Naive thymus-derived CD4-positive, alpha-beta T cell (primary cell): ENCODE results near the gene MCOLN2. TPM values are rescaled to one million over a fixed set of nuclear protein-coding genes. Genes with fewer than 3 reads are reported as not detected.

Experiments
- ATAC-seq: fragments of 150-1000 bp; cut with Tn5 transposase; 2 replicates; pipeline ENCODE4 v1.10.0; 2021; ENCODE audit warnings: mild to moderate bottlenecking, moderate library complexity
- CTCF ChIA-PET: fragments of 350-600 bp; sonication (Branson Sonifier 250); formaldehyde crosslinking; loops from one replicate; lab custom pipeline; 2021; ENCODE audit warnings: antibody characterized with exemption; lab: Charles Lee
- POLR2A ChIA-PET: fragments of 350-600 bp; sonication (Branson Sonifier 250); formaldehyde crosslinking; loops from one replicate; lab custom pipeline; 2021; ENCODE audit warnings: antibody characterized with exemption, inconsistent platforms; lab: Charles Lee
- DNase-seq, 9 donors: peaks; one replicate each; pipeline versions ENCODE4 v3.0.0 to v3.0.0-alpha.2; 2020 to 2022; ENCODE audit warnings: mixed read lengths in 1 of 9
- H3K27ac ChIP-seq: one replicate; pipeline ENCODE4 v1.7.0; 2013; ENCODE audit warnings: mild to moderate bottlenecking, low read depth, low read length, moderate library complexity
- H3K27me3 ChIP-seq, 2 donors: one replicate each; pipeline ENCODE4 v1.7.0; 2013; ENCODE audit warnings: low read length in 2 of 2, mild to moderate bottlenecking in 2 of 2, moderate library complexity in 2 of 2; ENCODE audit not compliant: control insufficient read depth in 2 of 2, insufficient read depth in 2 of 2
- H3K36me3 ChIP-seq, 3 experiments: 1 replicate in 2 of 3; 2 replicates in 1 of 3; pipeline ENCODE4 v1.7.0; 2013; ENCODE audit warnings: low read length in 3 of 3, mild to moderate bottlenecking in 3 of 3, moderate library complexity in 1 of 3; ENCODE audit not compliant: insufficient read depth in 3 of 3, control insufficient read depth in 2 of 3
- H3K4me1 ChIP-seq, 2 donors: one replicate each; pipeline ENCODE4 v1.7.0; 2013; ENCODE audit warnings: low read length in 2 of 2, mild to moderate bottlenecking in 2 of 2, moderate library complexity in 1 of 2; ENCODE audit not compliant: control insufficient read depth in 2 of 2, insufficient read depth in 2 of 2
- H3K4me3 ChIP-seq: 2 replicates; pipeline ENCODE4 v1.7.0; 2013; ENCODE audit warnings: mild to moderate bottlenecking, low read length
- H3K9me3 ChIP-seq, 3 experiments: 1 replicate in 2 of 3; 2 replicates in 1 of 3; pipeline ENCODE4 v1.7.0; 2013; ENCODE audit warnings: low read length in 3 of 3; ENCODE audit not compliant: control insufficient read depth in 2 of 3
- H3K27ac Mint-ChIP-seq, 9 donors: one replicate each; pipeline ENCODE4 v1.8.0; 2020 to 2022; ENCODE audit warnings: mixed read lengths in 9 of 9, mild to moderate bottlenecking in 8 of 9, moderate library complexity in 5 of 9, inconsistent platforms in 2 of 9
- H3K27me3 Mint-ChIP-seq, 5 donors: one replicate each; pipeline ENCODE4 v1.8.0; 2021 to 2022; ENCODE audit warnings: mixed read lengths in 5 of 5, mild to moderate bottlenecking in 1 of 5
- H3K36me3 Mint-ChIP-seq, 5 donors: one replicate each; pipeline ENCODE4 v1.8.0; 2020 to 2022; ENCODE audit warnings: mixed read lengths in 5 of 5, mild to moderate bottlenecking in 3 of 5, inconsistent platforms in 1 of 5
- H3K4me1 Mint-ChIP-seq, 7 donors: one replicate each; pipeline ENCODE4 v1.8.0; 2020 to 2022; ENCODE audit warnings: mixed read lengths in 7 of 7, mild to moderate bottlenecking in 3 of 7, inconsistent platforms in 1 of 7
- H3K4me3 Mint-ChIP-seq, 10 donors: one replicate each; pipeline ENCODE4 v1.8.0; 2020 to 2022; ENCODE audit warnings: mild to moderate bottlenecking in 10 of 10, mixed read lengths in 10 of 10, moderate library complexity in 6 of 10, inconsistent platforms in 2 of 10
- H3K9me3 Mint-ChIP-seq, 11 donors: one replicate each; pipeline ENCODE4 v1.8.0; 2020 to 2022; ENCODE audit warnings: mixed read lengths in 11 of 11, mild to moderate bottlenecking in 4 of 11, inconsistent platforms in 1 of 11, moderate library complexity in 1 of 11
- intact Hi-C, 2 donors: fragments of 100-400 bp; cut with micrococcal nuclease; formaldehyde crosslinking; loops; one replicate each; pipeline ENCODE4 v1.15.1; 2023
- polyA plus RNA-seq, 2 donors: library from polyadenylated mRNA; unstranded; fragments of 300-500 nt; fragmentation: Illumina TruSeq; gene quantifications; one replicate each; pipeline ENCODE4 v1.2.3, GENCODE V29; 2021
- total RNA-seq, 6 experiments: library from RNA in 5 of 6; stranded (reverse) in 5 of 6; gene quantifications; 1 replicate in 5 of 6; 2 replicates in 1 of 6; pipeline ENCODE4 v1.2.3 and lab custom pipeline; 2021 to 2026

Gene MCOLN2
- total and polyA plus RNA-seq, 7 experiments from 2014 or later, result 0.41 to 35.7 (median 3.0) TPM; not detected in 1

DNA sequence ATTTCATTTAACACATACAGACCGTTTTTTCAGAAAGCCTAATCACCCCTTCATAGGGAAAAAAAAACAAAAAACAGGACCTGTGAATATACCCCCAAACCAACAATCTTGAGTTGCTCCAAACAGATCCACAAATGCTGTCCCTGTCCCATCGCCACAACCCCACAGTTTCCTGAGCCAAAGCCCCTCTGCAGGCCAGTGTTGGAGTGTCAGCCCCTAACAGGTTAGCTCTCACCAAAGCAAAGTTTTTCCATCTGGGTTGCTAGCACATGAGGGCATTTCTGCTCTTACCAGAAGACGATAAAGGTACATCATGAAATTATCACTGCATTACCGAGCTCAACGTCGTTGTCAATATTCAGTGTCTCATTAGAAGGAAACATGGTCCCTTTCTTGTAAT is 40.8 kb downstream of the MCOLN2 start:
- no peak for ATAC-seq
- H3K27ac ChIP-seq, result no peak overlapping the region
- no peaks in the 10 kb centered on the region for H3K36me3 ChIP-seq
- Mint-ChIP-seq H3K4me1 (peaks cover 0 to 12% (median 0%) of the 10 kb centered on the region in 7 donors), H3K4me3 (no peak overlapping the region), H3K9me3 (peaks cover 0 to under 1% (median 0%) of the 10 kb centered on the region in 11 donors), H3K36me3 (peaks cover 0 to 52% (median 0%) of the 10 kb centered on the region in 5 donors), H3K27ac (no peak overlapping the region), H3K27me3 (peaks cover 0 to 6% (median 0%) of the 10 kb centered on the region in 5 donors)
- H3K4me3 ChIP-seq, result no peak overlapping the region
- intact Hi-C loops, result no loop called here
- ChIA-PET CTCF (interaction anchor here (2.8 kb wide), 1 partner anchor 12 kb away, joined by 19 read pairs; no protein-coding TSS in a partner anchor), POLR2A (interaction anchor here (0.6 kb wide), 1 partner anchor 63 kb away, joined by 3 read pairs; no protein-coding TSS in a partner anchor)
- no peaks in the 10 kb centered on the region for H3K4me1 ChIP-seq
- DNase-seq, result no peak
- H3K9me3 ChIP-seq, result no peaks in the 10 kb centered on the region
- no peaks in the 10 kb centered on the region for H3K27me3 ChIP-seq

DNA sequence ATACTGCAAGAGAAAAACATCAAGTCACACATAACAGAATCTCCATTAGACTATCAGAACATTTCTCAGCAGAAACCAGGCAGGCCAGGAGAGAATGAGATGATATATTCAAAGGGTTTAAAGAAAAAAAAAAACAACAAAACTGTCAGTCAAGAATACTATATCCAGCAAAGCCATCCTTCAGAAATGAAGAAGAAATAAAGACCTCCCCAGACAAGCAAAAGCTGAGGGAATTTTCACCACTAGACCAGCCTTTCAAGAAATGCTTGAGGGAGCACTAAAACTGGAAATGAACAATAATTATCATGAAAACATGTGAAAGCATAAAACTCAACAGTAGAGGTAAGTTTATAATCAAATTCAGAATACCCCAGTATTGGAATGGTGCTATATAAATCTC is 47.2 kb downstream of the MCOLN2 start:
- H3K4me3 ChIP-seq, result no peak overlapping the region
- DNase-seq (no peak), ATAC-seq (no peak)
- peaks cover 5 to 9% of the 10 kb centered on the region in 2 donors for H3K4me1 ChIP-seq
- H3K4me3 Mint-ChIP-seq, result no peak overlapping the region
- H3K9me3 Mint-ChIP-seq, result peaks cover 0 to 32% (median 4%) of the 10 kb centered on the region in 11 donors
- H3K9me3 ChIP-seq, result no peaks in the 10 kb centered on the region
- peaks cover 7 to 22% (median 12%) of the 10 kb centered on the region in 7 donors for H3K4me1 Mint-ChIP-seq
- no peak overlapping the region for H3K27ac ChIP-seq
- H3K36me3 ChIP-seq, result peaks cover 0 to 5% (median 0%) of the 10 kb centered on the region in 3 experiments
- ChIA-PET CTCF (no interaction called here), POLR2A (no interaction called here)
- H3K27me3 Mint-ChIP-seq, result peaks cover 0 to 5% (median 0%) of the 10 kb centered on the region in 5 donors
- no peak overlapping the region for H3K27ac Mint-ChIP-seq
- no peaks in the 10 kb centered on the region for H3K27me3 ChIP-seq
- intact Hi-C loops, result loop anchor here in 1 of 2 donors (10.0 kb wide), 2 partner anchors 875 to 1755 kb away; partner anchors contain the start of gene SH3GLB1
- peaks cover 0 to 53% (median 6%) of the 10 kb centered on the region in 5 donors for H3K36me3 Mint-ChIP-seq

DNA sequence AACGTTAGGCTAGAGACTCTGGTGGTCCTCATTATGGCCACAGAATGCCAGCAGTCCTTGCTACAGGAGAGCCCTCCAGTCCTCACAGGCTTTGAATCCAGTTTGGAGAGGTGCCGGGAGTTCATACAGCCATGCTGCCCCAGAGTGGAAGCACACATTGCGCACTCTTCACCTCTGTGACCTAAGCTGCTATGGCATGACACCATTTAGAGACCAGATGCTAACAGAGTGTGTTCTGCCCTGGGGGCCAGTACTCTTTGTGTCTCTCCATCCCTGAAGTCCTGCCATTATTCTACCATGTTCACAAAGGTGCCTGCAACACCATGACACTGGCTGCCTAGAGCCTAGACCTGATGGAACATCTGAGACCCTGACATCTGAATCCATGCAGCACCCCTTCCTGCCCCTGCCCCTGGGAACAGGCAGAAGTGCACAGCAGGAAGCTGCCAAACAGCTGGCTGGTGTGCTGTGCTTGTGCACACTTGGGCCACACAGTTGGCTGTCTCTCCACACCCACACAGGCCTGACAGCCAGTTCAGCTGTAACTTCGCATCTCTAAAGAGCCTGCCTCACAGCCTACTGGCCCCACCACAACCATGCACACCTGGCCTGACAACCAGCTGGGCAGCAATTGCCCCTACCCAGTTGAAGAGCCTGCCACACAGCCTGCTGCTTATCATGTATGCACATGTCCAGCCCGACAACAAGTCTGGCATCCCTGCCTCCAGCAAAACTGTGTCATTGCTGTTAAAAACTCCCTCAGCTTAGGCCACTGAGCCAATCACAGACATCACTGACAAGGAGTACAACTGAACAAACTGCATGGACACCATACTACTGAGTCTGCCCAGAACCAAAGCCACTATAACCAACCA is 49.1 kb downstream of the MCOLN2 start:
- peak overlapping the region in 1 of 9 donors; percentile 92 for H3K27ac Mint-ChIP-seq
- H3K9me3 Mint-ChIP-seq, result peaks cover 0 to 32% (median 4%) of the 10 kb centered on the region in 11 donors
- H3K4me1 ChIP-seq, result peaks cover 5 to 9% of the 10 kb centered on the region in 2 donors
- no peak for ATAC-seq
- H3K4me3 Mint-ChIP-seq, result no peak overlapping the region
- H3K27me3 ChIP-seq, result no peaks in the 10 kb centered on the region
- H3K4me1 Mint-ChIP-seq, result peaks cover 7 to 25% (median 12%) of the 10 kb centered on the region in 7 donors
- no peaks in the 10 kb centered on the region for H3K9me3 ChIP-seq
- intact Hi-C loops, result loop anchor here in 1 of 2 donors (10.0 kb wide), 2 partner anchors 873 to 1757 kb away; partner anchors contain the start of gene SH3GLB1
- no peak overlapping the region for H3K4me3 ChIP-seq
- H3K36me3 ChIP-seq, result peaks cover 0 to 5% (median 0%) of the 10 kb centered on the region in 3 experiments
- no peak overlapping the region for H3K27ac ChIP-seq
- peaks cover 0 to 42% (median 6%) of the 10 kb centered on the region in 5 donors for H3K36me3 Mint-ChIP-seq
- peaks cover 0 to 5% (median 0%) of the 10 kb centered on the region in 5 donors for H3K27me3 Mint-ChIP-seq
- DNase-seq, result no peak
- ChIA-PET CTCF (interaction anchor here (1.7 to 9.2 kb wide), 2 partner anchors 80 to 311 kb away, joined by 8 to 163 read pairs; partner anchors contain the start of gene C1orf52), POLR2A (interaction anchor here (0.6 to 4.1 kb wide), 2 partner anchors 307 to 312 kb away, joined by 3 to 34 read pairs; partner anchors contain the start of gene C1orf52)

DNA sequence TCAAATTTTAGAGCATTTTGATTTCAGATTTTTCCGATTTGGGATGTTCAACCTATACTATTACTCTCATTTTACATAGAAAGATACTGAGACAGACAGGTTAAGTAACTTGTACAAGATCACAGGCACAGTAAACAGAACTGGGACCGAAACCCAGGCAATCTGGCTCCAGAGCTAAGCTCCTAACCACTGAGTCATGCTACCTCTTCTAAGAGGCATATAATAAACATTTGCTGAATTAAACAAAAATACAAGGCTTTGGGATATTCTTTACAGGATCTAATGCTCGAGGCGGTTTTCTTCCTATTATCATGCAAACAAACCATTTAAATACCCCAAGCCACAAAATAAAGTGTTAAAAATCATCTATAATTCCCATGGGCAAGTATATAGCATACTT is 50.3 kb downstream of the MCOLN2 start:
- ATAC-seq (no peak), DNase-seq (no peak)
- Histone ChIP-seq H3K4me1 (peaks cover 5 to 9% of the 10 kb centered on the region in 2 donors), H3K9me3 (no peaks in the 10 kb centered on the region), H3K36me3 (peaks cover 0 to 5% (median 0%) of the 10 kb centered on the region in 3 experiments), H3K27ac (no peak overlapping the region), H3K27me3 (no peaks in the 10 kb centered on the region), H3K4me3 (no peak overlapping the region)
- Mint-ChIP-seq H3K9me3 (peaks cover 0 to 32% (median 4%) of the 10 kb centered on the region in 11 donors), H3K4me1 (peaks cover 7 to 25% (median 12%) of the 10 kb centered on the region in 7 donors), H3K27me3 (peaks cover 0 to 5% (median 0%) of the 10 kb centered on the region in 5 donors), H3K4me3 (no peak overlapping the region), H3K36me3 (peaks cover 0 to 31% (median 6%) of the 10 kb centered on the region in 5 donors), H3K27ac (peak overlapping the region in 2 of 9 donors; percentile 92 to 98)
- intact Hi-C loops, result loop anchor here in 1 of 2 donors (10.0 kb wide), 2 partner anchors 872 to 1758 kb away; partner anchors contain the start of gene SH3GLB1
- CTCF ChIA-PET, result interaction anchor here (4.4 to 9.2 kb wide), 2 partner anchors 80 to 312 kb away, joined by 105 to 163 read pairs; partner anchors contain the start of gene C1orf52
- POLR2A ChIA-PET, result interaction anchor here (0.6 to 4.1 kb wide), 4 partner anchors 81 to 330 kb away, joined by 3 to 34 read pairs (median 24); partner anchors contain the start of genes BCL10 and C1orf52

DNA sequence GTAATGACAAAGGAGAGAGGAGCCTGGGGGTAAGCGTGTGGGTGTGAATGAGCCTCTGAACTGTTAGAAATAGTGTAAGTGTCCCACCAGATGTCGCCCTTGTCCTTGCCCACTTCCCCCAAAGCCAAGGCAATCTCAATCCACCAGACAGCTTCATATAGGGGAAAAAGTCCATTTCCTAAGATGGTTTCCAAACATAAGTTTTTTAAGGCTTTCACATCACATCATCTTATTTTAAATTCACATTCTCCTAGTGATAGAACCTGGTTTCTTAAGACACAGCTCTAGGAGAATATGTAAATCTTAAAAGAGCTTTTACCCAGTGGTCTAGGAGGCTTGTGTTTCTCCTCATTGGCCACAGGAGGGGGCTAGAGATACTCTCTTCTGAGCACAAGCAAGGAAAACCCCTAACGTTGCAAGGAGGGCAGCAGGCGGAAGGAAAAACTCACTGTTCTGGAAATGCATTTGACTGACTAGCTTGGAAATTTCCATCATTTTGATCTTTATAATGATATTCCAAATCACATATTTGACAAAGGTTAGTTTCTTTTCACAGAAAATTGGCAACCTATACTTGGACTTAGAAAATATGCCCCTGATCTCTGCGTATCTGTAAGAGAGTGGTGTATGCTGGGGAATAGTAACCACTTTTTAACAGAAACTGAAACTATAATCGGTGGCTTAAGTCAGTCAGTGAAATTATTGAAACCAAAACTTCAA is 52.0 kb downstream of the MCOLN2 start:
- peaks cover 0 to 18% (median 6%) of the 10 kb centered on the region in 5 donors for H3K36me3 Mint-ChIP-seq
- peaks cover 0 to 20% (median 1%) of the 10 kb centered on the region in 11 donors for H3K9me3 Mint-ChIP-seq
- peak; percentile 98 for ATAC-seq
- ChIA-PET POLR2A (interaction anchor here (0.7 to 4.1 kb wide), 16 partner anchors 9 to 763 kb away, joined by 3 to 34 read pairs (median 4); partner anchors contain the start of genes BCL10, C1orf52, GNG5 and SPATA1), CTCF (interaction anchor here (0.6 to 9.2 kb wide), 43 partner anchors 9 to 1445 kb away, joined by 3 to 163 read pairs (median 4); partner anchors contain the start of genes BCL10, C1orf52 and MCOLN2)
- peak overlapping the region; percentile 87 to 98 (median 96) for H3K27ac Mint-ChIP-seq
- DNase-seq, result peak; percentile 20 to 94 (median 90)
- H3K4me3 Mint-ChIP-seq, result peak overlapping the region; percentile 72 to 93 (median 86)
- peaks cover 5 to 9% of the 10 kb centered on the region in 2 donors for H3K4me1 ChIP-seq
- no peaks in the 10 kb centered on the region for H3K27me3 ChIP-seq
- H3K27me3 Mint-ChIP-seq, result peaks cover 0 to 5% (median 0%) of the 10 kb centered on the region in 5 donors
- H3K4me1 Mint-ChIP-seq, result peaks cover 7 to 25% (median 12%) of the 10 kb centered on the region in 7 donors
- no peaks in the 10 kb centered on the region for H3K9me3 ChIP-seq
- H3K4me3 ChIP-seq, result peak overlapping the region; percentile 63
- H3K27ac ChIP-seq, result peak overlapping the region; percentile 89
- no peaks in the 10 kb centered on the region for H3K36me3 ChIP-seq
- intact Hi-C loops, result loop anchor here (1.0 to 10.0 kb wide), 19 partner anchors 14 to 1760 kb away; partner anchors contain the start of genes BCL10 (in 2 of the 2), C1orf52 (in 2 of the 2), SYDE2 (in 2 of the 2) and MCOLN3 (in 1 of the 2)
